ENCODE measurements around the gene LRRC30.

GRCh38 chr18:7255054-7255453 is 24.2 kb downstream of the LRRC30 start:
- TF ChIP-seq CTCF (IDR thresholded peaks at IDR 0.05) (no peak), POLR2A (IDR thresholded peaks at IDR 0.05) (no peak)

Measured in vagina (tissue), 2 donors.